Kidney glomerular epithelial cell (primary cell): ENCODE measurements around the gene HBZ.
"Not testable (repeated sequence)": the region's sequence is repeated elsewhere in the genome, so short reads cannot be mapped to it uniquely, and the experiment has no call there.

Experiments used
- DNase-seq: peaks from one replicate; lab custom pipeline; 2025; lab: John Stamatoyannopoulos, UW

The HBZ gene

GRCh38 chr16:152141-153128 lies at the start of gene HBZ:
TSS of gene HBZ (plus strand) at chr16:152644. CDS start at chr16:152910, 266 bp downstream.
- no peak for DNase-seq

- no peak for DNase-seq
Observed at GRCh38 chr16:104355-104754, 48.1 kb upstream of the HBZ start.

GRCh38 chr16:104928-105327 lies 47.5 kb upstream of the HBZ start:
- DNase-seq, result no peak

- no peak for DNase-seq
Observed at GRCh38 chr16:105521-105920, 46.9 kb upstream of the HBZ start.

GRCh38 chr16:106623-107324 lies 45.7 kb upstream of the HBZ start:
- DNase-seq, result peak; percentile 84

GRCh38 chr16:112153-112840 lies 40.1 kb upstream of the HBZ start:
- DNase-seq, result no peak

- DNase-seq, result no peak
Observed at GRCh38 chr16:114327-114726, 38.1 kb upstream of the HBZ start.

- DNase-seq, result no peak
Observed at GRCh38 chr16:116015-116414, 36.4 kb upstream of the HBZ start.

- DNase-seq, result no peak
Observed at GRCh38 chr16:117379-118365, 34.8 kb upstream of the HBZ start.

GRCh38 chr16:118857-119256 lies 33.6 kb upstream of the HBZ start:
- DNase-seq, result no peak

GRCh38 chr16:119295-119694 lies 33.1 kb upstream of the HBZ start:
- DNase-seq, result no peak

GRCh38 chr16:119835-120491 lies 32.5 kb upstream of the HBZ start:
- DNase-seq, result no peak

GRCh38 chr16:120756-121155 lies 31.7 kb upstream of the HBZ start:
- no peak for DNase-seq

GRCh38 chr16:122361-122760 lies 30.1 kb upstream of the HBZ start:
- no peak for DNase-seq

GRCh38 chr16:123558-124350 lies 28.7 kb upstream of the HBZ start:
- not testable (repeated sequence) for DNase-seq

GRCh38 chr16:125011-125410 lies 27.4 kb upstream of the HBZ start:
- DNase-seq, result no peak

- no peak for DNase-seq
Observed at GRCh38 chr16:129075-129474, 23.4 kb upstream of the HBZ start.

- DNase-seq, result no peak
Observed at GRCh38 chr16:130533-131173, 21.8 kb upstream of the HBZ start.

- no peak for DNase-seq
Observed at GRCh38 chr16:132120-132519, 20.3 kb upstream of the HBZ start.
